H1 (cell line): Measurements from ENCODE around the gene AGR2. TPM values are rescaled to one million over a fixed set of nuclear protein-coding genes. Genes with fewer than 3 reads are reported as not detected.

ENCODE experiments used
- CTCF ChIA-PET: fragments of 300-600 bp; sonication (Branson Sonifier 250); formaldehyde crosslinking; loops from one replicate; lab custom pipeline; 2021; ENCODE audit not compliant: partially characterized antibody; lab: Charles Lee
- POLR2A ChIA-PET: fragments of 300-600 bp; sonication (Branson Sonifier 250); formaldehyde crosslinking; loops from one replicate; lab custom pipeline; 2021; ENCODE audit warnings: inconsistent platforms; ENCODE audit not compliant: partially characterized antibody; lab: Charles Lee
- DNase-seq, 2 experiments: peaks; one replicate each; pipeline versions ENCODE4 v3.0.0 to v3.0.0-alpha.2; 2010 to 2022; ENCODE audit warnings: low spot score in 2 of 2, low read depth in 1 of 2, mixed read lengths in 1 of 2
- FAIRE-seq: peaks from 2 replicates; lab custom pipeline; 2011; peaks lifted over from hg19 to GRCh38; lab: Jason Lieb, UNC
- H2AFZ ChIP-seq: 2 replicates; pipeline ENCODE4 v1.8.1; 2012; ENCODE audit warnings: low read length, inconsistent platforms
- H2AK5ac ChIP-seq: 2 replicates; pipeline ENCODE4 v1.6.1; 2013; ENCODE audit warnings: low read depth, low read length
- H2BK120ac ChIP-seq: replicated peaks from 2 replicates; pipeline ENCODE3; 2013; ENCODE audit warnings: low read depth, low read length, inconsistent platforms
- H2BK12ac ChIP-seq: 2 replicates; pipeline ENCODE4 v1.6.1; 2013; ENCODE audit warnings: low read depth, low read length
- H2BK15ac ChIP-seq: 2 replicates; pipeline ENCODE4 v1.6.1; 2013; ENCODE audit warnings: low read length
- H2BK20ac ChIP-seq: 2 replicates; pipeline ENCODE4 v1.6.1; 2013; ENCODE audit warnings: low read length
- H2BK5ac ChIP-seq: 2 replicates; pipeline ENCODE4 v1.6.1; 2013; ENCODE audit warnings: low read depth, low read length
- H3K14ac ChIP-seq: 2 replicates; pipeline ENCODE4 v1.6.1; 2013; ENCODE audit warnings: inconsistent platforms; ENCODE audit not compliant: insufficient read length
- H3K18ac ChIP-seq: 2 replicates; pipeline ENCODE4 v1.6.1; 2013; ENCODE audit warnings: low read length; ENCODE audit errors: extremely low read depth
- H3K23ac ChIP-seq: 2 replicates; pipeline ENCODE4 v1.6.1; 2013; ENCODE audit warnings: inconsistent platforms; ENCODE audit not compliant: insufficient read length
- H3K23me2 ChIP-seq: 2 replicates; pipeline ENCODE4 v1.6.1; 2013; ENCODE audit warnings: low read depth, low read length
- H3K27ac ChIP-seq: 2 replicates; pipeline ENCODE4 v1.6.1; 2011; ENCODE audit warnings: low read depth, low read length, inconsistent platforms
- H3K27me3 ChIP-seq, 4 experiments: replicated peaks in 1 of 4; 1 replicate in 1 of 4; 2 replicates in 3 of 4; pipeline versions ENCODE4 v1.6.1 to v1.8.1; 2011 to 2013; ENCODE audit warnings: low read length in 3 of 4, mild to moderate bottlenecking in 3 of 4, inconsistent platforms in 2 of 4, mixed read lengths in 2 of 4, moderate library complexity in 1 of 4; ENCODE audit not compliant: control insufficient read depth in 3 of 4, insufficient read depth in 3 of 4; ENCODE audit errors: extremely low read depth in 1 of 4
- H3K36me3 ChIP-seq, 4 experiments: 2 replicates each; pipeline versions ENCODE4 v1.6.1 to v1.8.1; 2011 to 2013; ENCODE audit warnings: mild to moderate bottlenecking in 4 of 4, low read length in 3 of 4, moderate library complexity in 2 of 4, control low read depth in 1 of 4, inconsistent platforms in 1 of 4; ENCODE audit not compliant: insufficient read depth in 4 of 4, control insufficient read depth in 2 of 4
- H3K4ac ChIP-seq: replicated peaks from 2 replicates; pipeline ENCODE3; 2013; ENCODE audit warnings: low read length, low read depth, mixed read lengths, inconsistent platforms; ENCODE audit not compliant: insufficient read length
- H3K4me1 ChIP-seq, 4 experiments: replicated peaks in 1 of 4; 1 replicate in 1 of 4; 2 replicates in 3 of 4; pipeline versions ENCODE4 v1.6.1 to v1.8.1; 2011 to 2013; ENCODE audit warnings: low read length in 3 of 4, inconsistent platforms in 2 of 4, mixed read lengths in 1 of 4; ENCODE audit not compliant: insufficient read depth in 4 of 4, control insufficient read depth in 3 of 4
- H3K4me2 ChIP-seq, 2 experiments: 2 replicates each; pipeline versions ENCODE4 v1.6.1 to v1.8.1; 2011 to 2013; ENCODE audit warnings: low read depth in 2 of 2, low read length in 2 of 2, control low read depth in 1 of 2, inconsistent platforms in 1 of 2, mild to moderate bottlenecking in 1 of 2; ENCODE audit not compliant: insufficient read depth in 1 of 2
- H3K4me3 ChIP-seq, 4 experiments: fragments of 200-600, 300-600 bp in 1 of 4; sonication (generic), shearing (Covaris generic), sonication (Bioruptor Twin) in 1 of 4; 2 replicates each; pipeline versions ENCODE4 v1.5.1 to v1.8.1; 2011 to 2016; ENCODE audit warnings: low read length in 4 of 4, low read depth in 3 of 4, control low read depth in 2 of 4, inconsistent platforms in 2 of 4, mild to moderate bottlenecking in 2 of 4, mixed read lengths in 1 of 4, moderate library complexity in 1 of 4; ENCODE audit not compliant: insufficient read depth in 2 of 4; ENCODE audit errors: extremely low read depth in 1 of 4
- H3K56ac ChIP-seq: replicated peaks from 2 replicates; pipeline ENCODE3; 2013; ENCODE audit warnings: low read depth, mild to moderate bottlenecking, mixed read lengths, low read length, inconsistent platforms; ENCODE audit not compliant: insufficient read length
- H3K79me1 ChIP-seq: 2 replicates; pipeline ENCODE4 v1.6.1; 2013; ENCODE audit warnings: low read depth, low read length, control low read depth
- H3K79me2 ChIP-seq, 2 experiments: 2 replicates each; pipeline versions ENCODE4 v1.6.1 to v1.8.1; 2012 to 2013; ENCODE audit warnings: low read length in 2 of 2, mild to moderate bottlenecking in 2 of 2, inconsistent platforms in 1 of 2; ENCODE audit not compliant: insufficient read depth in 2 of 2, control insufficient read depth in 1 of 2
- H3K9ac ChIP-seq, 4 experiments: replicated peaks in 1 of 4; 1 replicate in 1 of 4; 2 replicates in 3 of 4; pipeline versions ENCODE4 v1.6.1 to v1.8.1; 2011 to 2013; ENCODE audit warnings: low read depth in 3 of 4, low read length in 3 of 4, control low read depth in 2 of 4, mild to moderate bottlenecking in 2 of 4, moderate library complexity in 2 of 4, inconsistent platforms in 1 of 4; ENCODE audit errors: extremely low read depth in 1 of 4
- H3K9me3 ChIP-seq, 2 experiments: 2 replicates each; pipeline versions ENCODE4 v1.6.1 to v1.8.1; 2012 to 2013; ENCODE audit warnings: mild to moderate bottlenecking in 2 of 2, moderate library complexity in 2 of 2, control low read depth in 1 of 2, inconsistent platforms in 1 of 2, low read depth in 1 of 2, low read length in 1 of 2, mixed read lengths in 1 of 2; ENCODE audit not compliant: insufficient read depth in 2 of 2
- H4K20me1 ChIP-seq, 2 experiments: replicated peaks in 1 of 2; 2 replicates each; pipeline versions ENCODE3 to v1.8.1; 2011 to 2013; ENCODE audit warnings: inconsistent platforms in 2 of 2, low read length in 2 of 2, mild to moderate bottlenecking in 1 of 2; ENCODE audit not compliant: insufficient read depth in 2 of 2, control insufficient read depth in 1 of 2
- H4K5ac ChIP-seq: 2 replicates; pipeline ENCODE4 v1.6.1; 2013; ENCODE audit warnings: low read length, low read depth, mixed read lengths, inconsistent platforms; ENCODE audit not compliant: insufficient read length
- H4K8ac ChIP-seq: 2 replicates; pipeline ENCODE4 v1.8.0; 2013; ENCODE audit warnings: mild to moderate bottlenecking, moderate library complexity, low read length, inconsistent platforms; ENCODE audit not compliant: insufficient read depth; ENCODE audit errors: extremely low read depth
- H4K91ac ChIP-seq: replicated peaks from 2 replicates; pipeline ENCODE3; 2013; ENCODE audit warnings: low read length, mixed read lengths, inconsistent platforms; ENCODE audit not compliant: insufficient read length
- BRCA1 ChIP-seq: IDR thresholded peaks from 2 replicates; pipeline ENCODE4 v1.6.1; 2012; ENCODE audit warnings: low read depth, low read length, improper control_type of control experiment
- CBX8 ChIP-seq: fragments of 300-800, 300-1000 bp; sonication (generic); IDR thresholded peaks from 2 replicates; pipeline ENCODE4 v1.7.1; 2016; ENCODE audit warnings: low read depth, low read length, borderline replicate concordance
- CTBP2 ChIP-seq: IDR thresholded peaks from 2 replicates; pipeline ENCODE4 v1.7.0; 2011; ENCODE audit warnings: borderline replicate concordance, mild to moderate bottlenecking, moderate library complexity, mixed read lengths, low read length; ENCODE audit not compliant: insufficient read depth, insufficient read length
- EGR1 ChIP-seq: IDR thresholded peaks from 2 replicates; pipeline ENCODE4 v1.6.1; 2011; ENCODE audit warnings: low read depth, low read length, borderline replicate concordance
- EP300 ChIP-seq, 2 experiments: IDR thresholded peaks; 1 replicate in 1 of 2; 2 replicates in 1 of 2; pipeline ENCODE4 v1.6.1; 2011 to 2012; ENCODE audit warnings: low read depth in 2 of 2, low read length in 2 of 2, mild to moderate bottlenecking in 2 of 2, borderline replicate concordance in 1 of 2, inconsistent platforms in 1 of 2, moderate library complexity in 1 of 2
- HDAC2 ChIP-seq, 2 experiments: fragments of 300-600 bp in 1 of 2; sonication (generic) in 1 of 2; IDR thresholded peaks; 2 replicates each; pipeline ENCODE4 v1.6.1; 2011 to 2012; ENCODE audit warnings: low read depth in 2 of 2, low read length in 2 of 2, mild to moderate bottlenecking in 2 of 2, moderate library complexity in 2 of 2, borderline replicate concordance in 1 of 2, inconsistent platforms in 1 of 2
- KDM5A ChIP-seq: fragments of 200-600 bp; IDR thresholded peaks from 2 replicates; pipeline ENCODE4 v1.7.1; 2012; ENCODE audit warnings: mild to moderate bottlenecking, low read length, inconsistent platforms, mixed read lengths
- RBBP5 ChIP-seq: IDR thresholded peaks from 2 replicates; pipeline ENCODE4 v1.7.1; 2012; ENCODE audit warnings: low read depth, mild to moderate bottlenecking, inconsistent platforms, low read length, moderate library complexity, borderline replicate concordance
- RFX5 ChIP-seq: IDR thresholded peaks from 2 replicates; pipeline ENCODE4 v1.6.1; 2011; ENCODE audit warnings: low read depth, low read length, improper control_type of control experiment, borderline replicate concordance
- RXRA ChIP-seq: IDR thresholded peaks from 2 replicates; pipeline ENCODE4 v1.6.1; 2011; ENCODE audit warnings: low read depth, mild to moderate bottlenecking, low read length, moderate library complexity; ENCODE audit not compliant: insufficient read depth
- SIRT6 ChIP-seq: IDR thresholded peaks from one replicate; pipeline ENCODE4 v1.7.1; 2012; ENCODE audit warnings: low read length, inconsistent platforms
- SRF ChIP-seq: IDR thresholded peaks from 2 replicates; pipeline ENCODE4 v1.6.1; 2011; ENCODE audit warnings: mild to moderate bottlenecking, low read depth, low read length, moderate library complexity
- TAF1 ChIP-seq: IDR thresholded peaks from 2 replicates; pipeline ENCODE4 v1.6.1; 2011; ENCODE audit warnings: mild to moderate bottlenecking, low read depth, low read length
- TAF7 ChIP-seq: optimal IDR thresholded peaks from 2 replicates; pipeline ENCODE3; 2011; ENCODE audit warnings: low read depth, mild to moderate bottlenecking, inconsistent platforms, low read length, moderate library complexity, borderline replicate concordance
- WGBS, 2 experiments: shearing (Covaris generic) in 1 of 2; methylation state at CpG; one replicate each; pipeline versions ENCODE4 v1.1.6 to v1.1.7; 2013 to 2015; ENCODE audit warnings: low lambda C conversion rate in 2 of 2, mixed read lengths in 2 of 2, inconsistent platforms in 1 of 2, low coverage in 1 of 2, missing lambda C conversion rate in 1 of 2; ENCODE audit not compliant: insufficient replicate concordance in 2 of 2, insufficient coverage in 1 of 2, insufficient read length in 1 of 2; ENCODE audit errors: extremely low coverage in 1 of 2, missing lambda C conversion rate in 1 of 2; 5-methylcytosine and 5-hydroxymethylcytosine counted together
- polyA plus RNA-seq, 7 experiments: library from polyadenylated mRNA; depleted of rRNA in 3 of 7; stranded (reverse) in 5 of 7; unstranded in 2 of 7; fragments of >200 nt in 5 of 7; fragments of 200-250 nt in 2 of 7; gene quantifications; 1 replicate in 5 of 7; 2 replicates in 1 of 7; 4 replicates in 1 of 7; pipeline versions ENCODE4 v1.2.1 to v1.2.3, GENCODE V29; 2011 to 2013; ENCODE audit warnings: missing spikeins in 2 of 7, mixed read lengths in 2 of 7
- total RNA-seq: library from RNA; stranded (reverse); fragmentation: NEBNext Ultra II Directional; extraction: Animal tissue kit (Norgen Biotek cat#: 25700); gene quantifications from 2 replicates; pipeline ENCODE4 v1.2.1, GENCODE V29; 2021

AGR2 gene
- total and polyA plus RNA-seq, 2 of the 8 experiments (the other 6 are each of a cell fraction or from before 2014, with no cell fraction given): not detected

GRCh38 chr7:16785846-16786245 lies 19.0 kb downstream of the AGR2 start:
- H3K18ac ChIP-seq: no peak overlapping the region
- H4K91ac ChIP-seq: no peak overlapping the region
- no peak overlapping the region for H3K9ac ChIP-seq
- no peaks in the 10 kb centered on the region for H3K23me2 ChIP-seq
- 85% methylated on average over 2 of the region's 2 CpGs; no CpG with 5 or more reads in 1 of the 2 experiments for WGBS, 2 experiments
- TF ChIP-seq SRF (no peak), RBBP5 (no peak), TAF7 (no peak), EGR1 (no peak), HDAC2 (IDR thresholded peaks at IDR 0.05; ENCODE audit: borderline replicate concordance in 1 of 2, low read depth in 2 of 2, low read length in 2 of 2) (no peak), CTBP2 (no peak), SIRT6 (no peak), BRCA1 (no peak), RFX5 (no peak), EP300 (IDR thresholded peaks at IDR 0.05; ENCODE audit: borderline replicate concordance in 1 of 2, low read depth in 2 of 2, low read length in 2 of 2) (no peak), RXRA (no peak), CBX8 (no peak), TAF1 (no peak), KDM5A (no peak)
- TF ChIP-seq, all 59 proteins: peak for 0
- H3K27ac ChIP-seq: no peak overlapping the region
- DNase-seq (no peak), FAIRE-seq (no peak)
- H4K8ac ChIP-seq: no peak overlapping the region
- H3K36me3 ChIP-seq: no peaks in the 10 kb centered on the region; a peak in 1 of 8 replicates
- H3K79me2 ChIP-seq: no peaks in the 10 kb centered on the region
- no peaks in the 10 kb centered on the region for H3K4me1 ChIP-seq
- no peak overlapping the region for H2BK12ac ChIP-seq
- no peak overlapping the region for H2BK120ac ChIP-seq
- no peak overlapping the region for H3K4me2 ChIP-seq
- H4K20me1 ChIP-seq: no peaks in the 10 kb centered on the region
- H2AK5ac ChIP-seq: no peak overlapping the region
- CTCF ChIA-PET: no interaction called here
- H3K27me3 ChIP-seq: no peaks in the 10 kb centered on the region
- H2BK20ac ChIP-seq: no peak overlapping the region
- no peaks in the 10 kb centered on the region; a peak in 1 of 4 replicates for H3K9me3 ChIP-seq
- H3K79me1 ChIP-seq: no peaks in the 10 kb centered on the region; the same call in 1 of the 2 replicates
- H2BK15ac ChIP-seq: no peak overlapping the region
- H2BK5ac ChIP-seq: no peak overlapping the region
- no peak overlapping the region for H2AFZ ChIP-seq
- no peak overlapping the region for H3K4me3 ChIP-seq
- POLR2A ChIA-PET: no interaction called here
- H3K4ac ChIP-seq: no peak overlapping the region
- H4K5ac ChIP-seq: no peak overlapping the region
- no peak overlapping the region for H3K23ac ChIP-seq
- no peak overlapping the region for H3K56ac ChIP-seq
- H3K14ac ChIP-seq: no peak overlapping the region
